Suprapubic skin (tissue), 4 donors: Measurements from ENCODE around the gene TGFBRAP1.

Source experiments
- CTCF ChIP-seq, 2 donors: fragments of 200-600 bp in 1 of 2; fragments of 450-650 bp in 1 of 2; sonication (generic) in 1 of 2; IDR thresholded peaks; one replicate each; pipeline ENCODE4 v1.5.1; 2016 to 2019; ENCODE audit warnings: antibody characterized with exemption in 2 of 2, mild to moderate bottlenecking in 1 of 2, moderate library complexity in 1 of 2
- EP300 ChIP-seq: sonication (generic); formaldehyde crosslinking; IDR thresholded peaks from one replicate; pipeline ENCODE4 v1.6.1; 2017; ENCODE audit warnings: antibody characterized with exemption
- POLR2A ChIP-seq, 2 donors: fragments of 450-650 bp; IDR thresholded peaks; one replicate each; pipeline ENCODE4 v1.6.1; 2017; ENCODE audit warnings: antibody characterized with exemption in 2 of 2, mild to moderate bottlenecking in 2 of 2, moderate library complexity in 2 of 2
- POLR2AphosphoS5 ChIP-seq, 3 donors: sonication (generic); formaldehyde crosslinking; IDR thresholded peaks; one replicate each; pipeline ENCODE4 v1.6.1; 2017; ENCODE audit warnings: antibody characterized with exemption in 3 of 3

- TF ChIP-seq POLR2A (IDR thresholded peaks at IDR 0.05) (no peak), CTCF (IDR thresholded peaks at IDR 0.05) (no peak), POLR2AphosphoS5 (IDR thresholded peaks at IDR 0.05) (no peak), EP300 (no peak)
Measured at GRCh38 chr2:105368759-105369408, 39.3 kb upstream of the TGFBRAP1 start.
